HepG2 (cell line): ENCODE results near the gene CD72. TPM values are rescaled to one million over a fixed set of nuclear protein-coding genes. Genes with fewer than 3 reads are reported as not detected.
A peak's percentile ranks its signal among the peaks of the same experiment; 100 is the strongest.

Experiments used
- ARID5B ChIP-seq: IDR thresholded peaks from 2 replicates; pipeline ENCODE4 v1.4.0; 2020; ENCODE audit warnings: mild to moderate bottlenecking, missing genetic modification reagents
- BATF2 ChIP-seq: sonication (generic); formaldehyde crosslinking; IDR thresholded peaks from 2 replicates; pipeline ENCODE4 v1.8.0; 2022; ENCODE audit warnings: mild to moderate bottlenecking, missing genetic modification reagents, moderate library complexity
- GATA4 ChIP-seq: sonication (generic); IDR thresholded peaks from 2 replicates; pipeline ENCODE4 v1.6.1; 2016; ENCODE audit warnings: antibody characterized with exemption, low read depth, borderline replicate concordance
- HOXA3 ChIP-seq: sonication (generic); formaldehyde crosslinking; IDR thresholded peaks from 2 replicates; pipeline ENCODE4 v1.5.0; 2020; ENCODE audit warnings: missing genetic modification reagents
- MNT ChIP-seq: fragments of 450-650 bp; IDR thresholded peaks from 2 replicates; pipeline ENCODE4 v1.6.1; 2016
- NCOR1 ChIP-seq: fragments of 200-600 bp; sonication (generic); IDR thresholded peaks from 2 replicates; pipeline ENCODE4 v1.7.0; 2017; ENCODE audit warnings: antibody characterized with exemption, low read length, borderline replicate concordance
- PHF8 ChIP-seq: sonication (generic); formaldehyde crosslinking; IDR thresholded peaks from 2 replicates; pipeline ENCODE4 v1.5.0; 2020; ENCODE audit warnings: missing genetic modification reagents
- RCOR2 ChIP-seq: IDR thresholded peaks from 2 replicates; pipeline ENCODE4 v1.6.1; 2016; ENCODE audit warnings: missing biosample characterization, missing genetic modification reagents
- SIN3A ChIP-seq: IDR thresholded peaks from 2 replicates; pipeline ENCODE4 v1.6.1; 2011; ENCODE audit warnings: low read depth, mild to moderate bottlenecking, control low read depth, low read length, borderline replicate concordance
- SNAI1 ChIP-seq: sonication (generic); formaldehyde crosslinking; IDR thresholded peaks from 2 replicates; pipeline ENCODE4 v1.5.0; 2020; ENCODE audit warnings: mild to moderate bottlenecking, missing genetic modification reagents, borderline replicate concordance
- SP4 ChIP-seq: sonication (generic); formaldehyde crosslinking; IDR thresholded peaks from 2 replicates; pipeline ENCODE4 v1.8.1; 2023; ENCODE audit warnings: mild to moderate bottlenecking, missing genetic modification reagents
- TCF12 ChIP-seq, 2 experiments: fragments of 450-650 bp in 1 of 2; sonication (generic) in 1 of 2; formaldehyde crosslinking in 1 of 2; IDR thresholded peaks; 2 replicates each; pipeline versions ENCODE4 v1.6.1 to v1.8.0; 2017 to 2022; ENCODE audit warnings: antibody characterized with exemption in 1 of 2, mild to moderate bottlenecking in 1 of 2, missing genetic modification reagents in 1 of 2, moderate library complexity in 1 of 2
- TFDP1 ChIP-seq: IDR thresholded peaks from 2 replicates; pipeline ENCODE4 v1.6.1; 2016; ENCODE audit warnings: missing compliant biosample characterization, missing genetic modification reagents, borderline replicate concordance
- TOE1 ChIP-seq: sonication (generic); formaldehyde crosslinking; IDR thresholded peaks from 2 replicates; pipeline ENCODE4 v1.4.0; 2020; ENCODE audit warnings: mild to moderate bottlenecking, missing genetic modification reagents
- UBTF ChIP-seq: sonication (generic); formaldehyde crosslinking; IDR thresholded peaks from 2 replicates; pipeline ENCODE4 v1.4.0; 2020; ENCODE audit warnings: mild to moderate bottlenecking, missing genetic modification reagents
- ZKSCAN8 ChIP-seq: IDR thresholded peaks from 2 replicates; pipeline ENCODE4 v1.6.1; 2016; ENCODE audit warnings: borderline replicate concordance, missing genetic modification reagents, missing compliant biosample characterization
- ZNF652 ChIP-seq: IDR thresholded peaks from 2 replicates; pipeline ENCODE4 v1.6.1; 2016; ENCODE audit warnings: low read depth, borderline replicate concordance
- ZNF746 ChIP-seq: sonication (generic); formaldehyde crosslinking; IDR thresholded peaks from 2 replicates; pipeline ENCODE4 v1.8.0; 2022; ENCODE audit warnings: mild to moderate bottlenecking, missing genetic modification reagents
- ZSCAN25 ChIP-seq: sonication (generic); formaldehyde crosslinking; IDR thresholded peaks from 2 replicates; pipeline ENCODE4 v1.8.0; 2022; ENCODE audit warnings: mild to moderate bottlenecking, missing genetic modification reagents
- polyA plus RNA-seq, 8 experiments: library from polyadenylated mRNA; depleted of rRNA in 3 of 8; stranded (reverse) in 7 of 8; unstranded in 1 of 8; fragments of >200 nt; fragmentation: Illumina TruSeq in 4 of 8; extraction: Trizol in 4 of 8; gene quantifications; 2 replicates each; pipeline versions ENCODE4 v1.2.1 to v1.2.3, GENCODE V29; 2011 to 2016; ENCODE audit warnings: low read depth in 4 of 8, missing spikeins in 1 of 8, mixed read lengths in 1 of 8; ENCODE audit not compliant: insufficient read depth in 1 of 8
- total RNA-seq, 5 experiments: library from RNA; depleted of rRNA; stranded (reverse); fragments of >200 nt; fragmentation: Illumina TruSeq; extraction: Trizol; gene quantifications; 2 replicates each; pipeline ENCODE4 v1.2.3, GENCODE V29; 2016; ENCODE audit warnings: low read depth in 1 of 5

The CD72 gene
- total and polyA plus RNA-seq, 2 of the 13 experiments (the other 11 are each of a cell fraction or from before 2014, with no cell fraction given) = 0.18 to 1.1 TPM

- TF ChIP-seq NCOR1 = 0 out of 2 replicates have a peak, but pooled peaks have one; percentile 24
- no peak for TF ChIP-seq ZSCAN25 (CRISPR knock-in tag)
- no peak for TF ChIP-seq MNT
- no peak for TF ChIP-seq BATF2 (CRISPR knock-in tag)
- TF ChIP-seq TFDP1 (CRISPR knock-in tag) = no peak
- peak; percentile 54; the same call in 1 of the 2 replicates for TF ChIP-seq SIN3A
- no peak for TF ChIP-seq ZKSCAN8 (CRISPR knock-in tag)
- TF ChIP-seq RCOR2 (CRISPR knock-in tag) = no peak
- peak; percentile 54 for TF ChIP-seq PHF8 (CRISPR knock-in tag)
- TF ChIP-seq ARID5B (CRISPR knock-in tag) = 0 out of 2 replicates have a peak, but pooled peaks have one; percentile 15
- TF ChIP-seq TOE1 = no peak
- TF ChIP-seq UBTF (CRISPR knock-in tag) = 0 out of 2 replicates have a peak, but pooled peaks have one; percentile 13
- TF ChIP-seq HOXA3 (CRISPR knock-in tag) = peak; percentile 56; the same call in 1 of the 2 replicates
- TF ChIP-seq SNAI1 (CRISPR knock-in tag) = no peak
- no peak for TF ChIP-seq TCF12 (IDR thresholded peaks at IDR 0.05)
- peak; percentile 3; the same call in 1 of the 2 replicates for TF ChIP-seq TCF12 (CRISPR knock-in tag; IDR thresholded peaks at IDR 0.05)
- peak; percentile 95 for TF ChIP-seq ZNF652 (CRISPR knock-in tag)
- no peak for TF ChIP-seq GATA4
- TF ChIP-seq SP4 (CRISPR knock-in tag) = peak; percentile 74
- peak; percentile 40 for TF ChIP-seq ZNF746
These were observed 13.4 kb downstream of the CD72 start, which contains the start of gene TESK1 (continued) for GRCh38 chr9:35604578-35605350.
